Testis (tissue), 3 donors: ENCODE results near the gene CST4. TPM values are rescaled to one million over a fixed set of nuclear protein-coding genes. Genes with fewer than 3 reads are reported as not detected.

Experiments used
- DNase-seq: peaks from one replicate; pipeline ENCODE4 v3.0.0-alpha.2; 2019
- H3K27ac ChIP-seq, 2 donors: fragments of 200-600 bp; sonication (generic); one replicate each; pipeline ENCODE4 v1.5.1; 2019
- H3K27me3 ChIP-seq: fragments of 200-600 bp; sonication (generic); one replicate; pipeline ENCODE4 v1.5.1; 2019
- H3K36me3 ChIP-seq: fragments of 200-600 bp; sonication (generic); one replicate; pipeline ENCODE4 v1.5.1; 2017; ENCODE audit warnings: low read depth; ENCODE audit errors: missing control alignments
- H3K4me1 ChIP-seq: fragments of 200-600 bp; sonication (generic); one replicate; pipeline ENCODE4 v1.5.1; 2019
- H3K4me3 ChIP-seq, 2 donors: fragments of 200-600 bp; sonication (generic); one replicate each; pipeline ENCODE4 v1.5.1; 2017 to 2019
- H3K9me3 ChIP-seq: fragments of 200-600 bp; sonication (generic); one replicate; pipeline ENCODE4 v1.5.1; 2017
- POLR2A ChIP-seq: fragments of 450-650 bp; IDR thresholded peaks from one replicate; pipeline ENCODE4 v1.6.1; 2017; ENCODE audit warnings: antibody characterized with exemption, mild to moderate bottlenecking, moderate library complexity
- WGBS, 2 donors: methylation state at CpG; one replicate each; pipeline ENCODE4 v1.1.5; 2018; 5-methylcytosine and 5-hydroxymethylcytosine counted together
- intact Hi-C: fragments of 100-400 bp; cut with DNase I; formaldehyde crosslinking; loops from one replicate; pipeline ENCODE4 v1.15.1; 2023; ENCODE audit warnings: low total_unique reads
- polyA plus RNA-seq: library from polyadenylated mRNA; stranded (reverse); fragments of 350-450 nt; fragmentation: Illumina TruSeq; extraction: RNeasy Lipid Tissue Mini Kit (QIAGEN cat#74804); gene quantifications from one replicate; pipeline ENCODE4 v1.2.3, GENCODE V29; 2014; ENCODE audit warnings: low read depth, low replicate concordance; ENCODE audit not compliant: insufficient read depth
- total RNA-seq, 2 donors: library from RNA; depleted of rRNA; stranded (reverse); fragments of >200 nt; gene quantifications; one replicate each; pipeline ENCODE4 v1.2.3, GENCODE V29; 2016
- TF ChIP-seq, protein P1 (sequence below), 3 experiments: fragments of 450-650 bp in 2 of 3; fragments of 200-600 bp in 1 of 3; sonication (generic) in 1 of 3; IDR thresholded peaks; one replicate each; pipeline ENCODE4 v1.5.1; 2016 to 2019; ENCODE audit warnings: antibody characterized with exemption in 3 of 3, mild to moderate bottlenecking in 2 of 3, moderate library complexity in 1 of 3

CST4 gene
- total and polyA plus RNA-seq, 3 donors from 2014 or later, result not detected

DNA sequence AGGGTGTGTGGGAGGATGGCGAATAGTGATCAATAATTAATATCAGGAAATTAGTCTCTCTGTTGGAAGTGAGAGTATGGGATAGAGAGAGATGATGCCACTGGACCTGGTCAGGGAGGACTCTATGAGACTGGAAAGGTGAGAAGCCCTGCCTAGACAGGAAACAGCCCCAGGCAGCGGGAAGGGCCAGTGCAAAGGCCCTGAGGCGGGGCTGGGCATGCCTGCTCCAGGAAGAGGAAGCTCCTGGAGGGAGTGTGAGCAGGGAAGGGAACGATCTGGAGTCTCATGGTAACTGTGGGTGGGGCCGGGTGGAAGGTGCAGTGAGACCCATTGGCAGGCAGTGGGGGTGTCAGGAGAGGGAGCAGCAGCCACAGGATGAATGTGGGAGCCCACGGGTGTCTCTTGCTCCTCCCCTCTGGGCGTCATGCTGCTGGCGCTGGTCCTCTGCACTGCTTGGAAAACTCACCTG, 49.3 kb downstream of the CST4 start:
- no peak overlapping the region for H3K27ac ChIP-seq
- H3K36me3 ChIP-seq, result no peaks in the 10 kb centered on the region
- no peaks in the 10 kb centered on the region for H3K27me3 ChIP-seq
- DNase-seq, result no peak
- no peak for TF ChIP-seq POLR2A
- TF ChIP-seq, protein P1, sequence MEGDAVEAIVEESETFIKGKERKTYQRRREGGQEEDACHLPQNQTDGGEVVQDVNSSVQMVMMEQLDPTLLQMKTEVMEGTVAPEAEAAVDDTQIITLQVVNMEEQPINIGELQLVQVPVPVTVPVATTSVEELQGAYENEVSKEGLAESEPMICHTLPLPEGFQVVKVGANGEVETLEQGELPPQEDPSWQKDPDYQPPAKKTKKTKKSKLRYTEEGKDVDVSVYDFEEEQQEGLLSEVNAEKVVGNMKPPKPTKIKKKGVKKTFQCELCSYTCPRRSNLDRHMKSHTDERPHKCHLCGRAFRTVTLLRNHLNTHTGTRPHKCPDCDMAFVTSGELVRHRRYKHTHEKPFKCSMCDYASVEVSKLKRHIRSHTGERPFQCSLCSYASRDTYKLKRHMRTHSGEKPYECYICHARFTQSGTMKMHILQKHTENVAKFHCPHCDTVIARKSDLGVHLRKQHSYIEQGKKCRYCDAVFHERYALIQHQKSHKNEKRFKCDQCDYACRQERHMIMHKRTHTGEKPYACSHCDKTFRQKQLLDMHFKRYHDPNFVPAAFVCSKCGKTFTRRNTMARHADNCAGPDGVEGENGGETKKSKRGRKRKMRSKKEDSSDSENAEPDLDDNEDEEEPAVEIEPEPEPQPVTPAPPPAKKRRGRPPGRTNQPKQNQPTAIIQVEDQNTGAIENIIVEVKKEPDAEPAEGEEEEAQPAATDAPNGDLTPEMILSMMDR (IDR thresholded peaks at IDR 0.05), result no peak
- H3K9me3 ChIP-seq, result no peaks in the 10 kb centered on the region
- intact Hi-C loops, result no loop called here
- H3K4me1 ChIP-seq, result peaks cover 37% of the 10 kb centered on the region
- 72 to 85% methylated on average over 7 to 8 of the region's 8 CpGs for WGBS, 2 donors
- no peak overlapping the region for H3K4me3 ChIP-seq

DNA sequence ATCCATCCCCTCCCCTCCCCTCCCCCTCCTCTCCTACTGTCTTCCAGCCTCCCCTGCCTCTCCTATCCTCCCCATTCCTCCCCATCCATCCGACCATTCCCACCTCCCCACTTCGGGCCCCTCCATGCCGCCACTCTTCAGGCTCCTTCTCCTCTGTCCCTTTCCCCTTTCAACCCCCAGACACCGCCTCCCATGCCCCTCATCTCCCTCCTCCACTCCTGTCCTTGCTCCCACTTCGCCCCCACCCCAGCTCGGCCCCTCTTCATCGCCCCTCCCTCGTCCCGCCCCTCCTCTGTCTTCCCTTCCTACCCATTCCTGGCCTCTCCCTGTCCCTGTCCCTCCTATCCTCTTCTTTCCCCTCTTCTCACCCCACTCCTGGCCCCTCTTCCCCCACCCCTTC, 50.5 kb downstream of the CST4 start:
- peaks cover 40% of the 10 kb centered on the region for H3K4me1 ChIP-seq
- H3K27ac ChIP-seq, result no peak overlapping the region

DNA sequence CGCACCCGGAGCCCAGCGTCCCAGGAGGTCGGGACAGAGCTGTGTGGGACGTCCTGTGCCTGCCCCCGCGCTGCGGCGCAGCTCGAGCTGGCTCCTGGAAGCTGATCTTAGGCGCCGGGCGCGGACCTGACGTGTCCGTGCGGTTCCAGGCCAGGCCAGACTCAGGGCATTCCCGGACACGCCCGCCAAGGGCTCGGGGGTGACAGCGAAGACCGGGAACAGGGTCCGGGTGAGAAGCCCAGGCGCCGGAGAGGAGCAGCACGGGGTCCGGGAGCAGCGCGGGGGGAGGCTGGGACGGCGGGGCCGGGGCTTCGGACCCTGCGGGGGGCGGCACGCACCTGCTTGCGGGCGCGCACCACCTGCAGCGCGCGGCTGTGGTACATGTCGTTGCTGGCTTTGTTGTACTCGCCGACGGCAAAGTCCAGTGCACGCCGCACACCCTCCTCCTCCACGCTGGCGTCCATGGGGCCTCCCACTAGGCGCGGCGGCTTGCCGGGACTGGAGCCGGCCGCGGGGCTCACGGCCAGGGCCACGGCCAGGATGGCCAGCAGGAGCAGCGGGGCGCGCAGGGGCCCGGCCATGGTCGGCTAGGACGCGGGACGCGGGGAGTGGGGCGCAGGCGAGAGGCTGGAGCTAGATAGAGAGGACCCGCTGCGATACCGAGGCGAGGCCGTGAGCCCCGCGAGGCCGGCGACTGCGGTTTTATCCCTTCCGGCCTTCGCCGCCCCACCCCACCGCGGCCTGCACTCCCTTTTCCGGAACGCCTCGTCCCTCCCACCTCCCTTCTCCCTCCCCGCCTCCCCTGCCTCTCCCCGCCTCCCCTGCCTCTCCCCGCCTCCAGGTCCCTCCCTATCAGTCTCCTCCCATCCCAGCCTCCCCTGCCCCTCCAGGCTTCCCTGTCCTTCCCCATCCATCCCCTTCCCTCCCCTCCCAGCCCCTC, 51.3 kb downstream of the CST4 start, which contains the start of gene CST3:
CST3 (minus strand) TSS at position 674 of the 940 bp plus-strand sequence; CDS start at position 581, 93 bp downstream.
- H3K4me1 ChIP-seq, result peaks cover 38% of the 10 kb centered on the region
- peak within 1 kb of the TSS; percentile 76 to 94 for H3K27ac ChIP-seq
- intact Hi-C loops, result no loop called here
- no peaks in the 10 kb centered on the region for H3K27me3 ChIP-seq
- H3K9me3 ChIP-seq, result no peaks in the 10 kb centered on the region
- no peaks in the 10 kb centered on the region for H3K36me3 ChIP-seq
- peak within 1 kb of the TSS; percentile 89 to 94 for H3K4me3 ChIP-seq
- TF ChIP-seq POLR2A, result peak; percentile 44
- TF ChIP-seq, protein P1 (IDR thresholded peaks at IDR 0.05), result no peak
- 0 to 1% methylated on average over 38 to 75 of the region's 92 CpGs for WGBS, 2 donors
- DNase-seq, result peak; percentile 94

More for the DNA sequence above, 50.5 kb downstream of the CST4 start:
- no peak for DNase-seq
- Histone ChIP-seq H3K4me3 (no peak overlapping the region), H3K36me3 (no peaks in the 10 kb centered on the region), H3K27me3 (no peaks in the 10 kb centered on the region), H3K9me3 (no peaks in the 10 kb centered on the region)
- WGBS, 2 donors, result 39 to 49% methylated on average over 9 of the region's 9 CpGs
- intact Hi-C loops, result no loop called here
- TF ChIP-seq, protein P1 (IDR thresholded peaks at IDR 0.05), result no peak
- TF ChIP-seq POLR2A, result no peak

DNA sequence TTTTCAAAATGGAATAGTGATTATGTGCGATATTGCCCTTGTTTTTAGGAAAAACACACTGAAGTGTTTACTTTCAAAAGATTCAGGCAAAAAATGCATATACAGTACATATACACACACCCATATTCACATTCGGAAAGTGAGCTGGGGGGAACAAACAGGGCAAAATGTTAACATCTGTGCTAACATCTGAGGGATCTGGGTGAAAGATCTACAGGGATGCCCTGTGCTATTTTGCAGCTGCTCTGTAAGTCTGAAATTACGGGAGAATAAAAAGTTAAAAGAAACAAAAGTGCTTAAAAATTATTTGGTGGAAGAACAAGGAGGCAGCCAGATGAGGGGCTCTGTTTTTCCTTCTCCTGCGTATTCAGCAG, 51.9 kb downstream of the CST4 start:
- Histone ChIP-seq H3K27me3 (no peaks in the 10 kb centered on the region), H3K9me3 (no peaks in the 10 kb centered on the region), H3K27ac (peak overlapping the region; percentile 76 to 94), H3K36me3 (no peaks in the 10 kb centered on the region), H3K4me3 (peak overlapping the region; percentile 89 to 94), H3K4me1 (peaks cover 32% of the 10 kb centered on the region)
- TF ChIP-seq POLR2A, result no peak
- TF ChIP-seq, protein P1 (IDR thresholded peaks at IDR 0.05), result no peak
- 8 to 9% methylated on average over 4 of the region's 4 CpGs for WGBS, 2 donors
- intact Hi-C loops, result no loop called here
- no peak for DNase-seq
